ENCODE results near the gene ACSM4.

GRCh38 chr12:7310070-7310469, 6.2 kb downstream of the ACSM4 start:
- TF ChIP-seq CTCF (IDR thresholded peaks at IDR 0.05) (no peak), EZH2 (IDR thresholded peaks at IDR 0.05; ENCODE audit: borderline replicate concordance, insufficient read depth, low read depth, low read length, poor library complexity, severe bottlenecking) (no peak)
